Activated naive CD8-positive, alpha-beta T cell treated with anti-CD3 and anti-CD28 coated beads, Interleukin-2, amount 50 U/mL, for 16 hours (primary cell): ENCODE results near the gene CSRP1.

Source experiments
- DNase-seq: peaks from one replicate; pipeline ENCODE4 v3.0.0-alpha.2; 2020; ENCODE audit warnings: low read depth, low spot score

CSRP1 gene

DNA sequence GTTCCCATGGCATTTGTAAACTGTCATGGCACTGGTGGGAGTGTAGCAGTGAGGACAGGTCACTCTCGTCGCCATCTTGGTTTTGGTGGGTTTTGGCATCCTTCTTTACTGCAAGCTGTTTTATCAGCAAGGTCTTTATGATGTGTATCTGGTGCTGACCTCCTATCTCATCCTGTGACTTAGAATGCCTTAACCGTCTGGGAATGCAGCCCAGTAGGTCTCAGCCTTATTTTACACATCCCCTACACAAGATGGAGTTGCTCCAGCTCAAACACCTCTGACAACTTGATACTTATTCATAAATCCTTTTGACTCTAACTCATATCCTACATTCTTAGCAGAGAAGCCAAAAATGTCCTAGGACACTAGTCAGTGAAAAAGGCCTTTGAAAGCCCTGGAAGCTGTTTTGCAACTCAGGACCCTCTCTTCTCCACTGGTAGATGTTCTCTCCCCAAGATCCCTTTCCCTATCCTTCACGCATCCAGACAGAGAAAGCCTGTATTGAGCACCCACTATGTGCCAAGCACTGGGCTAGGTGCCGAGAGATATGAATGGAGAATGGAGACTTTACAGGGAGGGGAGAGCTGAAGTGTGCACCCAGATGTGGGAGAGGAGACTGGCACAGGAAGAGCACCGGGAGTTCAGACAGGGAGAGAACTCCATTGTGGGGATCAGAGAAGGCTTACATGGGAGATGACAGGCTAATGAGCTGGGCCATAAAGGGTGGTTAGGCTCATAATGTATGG lies 6.7 kb upstream of the CSRP1 start:
- no peak for DNase-seq

DNA sequence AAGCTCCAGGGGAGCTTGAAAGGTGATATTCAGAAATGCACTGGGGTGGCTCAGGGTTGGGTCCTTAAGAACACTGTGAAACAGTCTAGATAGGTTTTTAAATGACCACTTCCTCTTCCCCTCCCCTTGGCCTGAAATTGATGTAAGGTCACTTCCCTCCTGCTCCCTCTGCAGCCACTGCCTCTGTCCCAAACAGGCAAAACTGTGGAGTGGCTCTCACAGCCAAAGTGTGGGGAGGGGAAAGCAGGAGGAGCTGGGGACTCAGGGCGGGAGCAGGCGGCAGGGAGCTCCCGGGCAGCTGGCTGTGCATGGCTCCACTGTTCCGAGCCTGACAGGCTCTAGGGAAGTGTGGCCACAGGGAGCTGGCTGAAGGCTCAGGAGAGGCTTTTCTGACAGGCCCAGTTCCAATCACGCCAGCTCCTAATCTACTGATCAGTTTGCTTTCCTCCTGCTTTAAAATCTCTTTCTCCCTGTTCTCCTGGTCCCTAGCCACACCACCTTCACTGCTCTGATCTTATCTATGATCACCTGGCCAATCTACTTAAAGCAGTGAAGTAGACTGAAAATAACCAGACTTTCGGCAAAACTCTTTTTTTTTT lies 5.1 kb upstream of the CSRP1 start:
- no peak for DNase-seq

DNA sequence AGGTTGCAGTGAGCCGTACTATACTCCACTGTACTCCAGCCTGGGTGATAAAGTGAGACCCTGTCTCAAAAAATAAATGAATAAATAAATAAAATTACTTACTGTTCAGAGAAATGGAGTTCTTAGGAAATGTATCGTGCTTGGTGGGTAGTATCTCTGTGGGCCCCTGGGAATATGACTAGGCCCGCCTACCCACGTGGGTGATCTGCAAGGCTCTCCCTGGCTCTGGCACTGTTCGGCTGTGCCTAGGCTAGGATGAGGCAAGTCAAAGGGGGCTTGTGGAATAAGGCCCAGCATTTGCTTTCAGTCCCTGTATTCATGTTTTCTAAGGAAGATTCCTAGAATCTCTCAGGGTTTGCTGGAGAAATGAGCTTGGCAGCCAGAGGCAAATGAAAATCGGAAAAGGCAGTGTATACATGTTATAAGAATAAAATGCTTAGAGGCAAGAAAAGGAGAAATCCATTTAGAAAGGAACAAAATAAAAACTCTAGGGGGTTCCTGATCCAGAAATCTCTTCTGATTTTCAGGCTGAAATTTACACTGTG lies 4.5 kb upstream of the CSRP1 start:
- no peak for DNase-seq

DNA sequence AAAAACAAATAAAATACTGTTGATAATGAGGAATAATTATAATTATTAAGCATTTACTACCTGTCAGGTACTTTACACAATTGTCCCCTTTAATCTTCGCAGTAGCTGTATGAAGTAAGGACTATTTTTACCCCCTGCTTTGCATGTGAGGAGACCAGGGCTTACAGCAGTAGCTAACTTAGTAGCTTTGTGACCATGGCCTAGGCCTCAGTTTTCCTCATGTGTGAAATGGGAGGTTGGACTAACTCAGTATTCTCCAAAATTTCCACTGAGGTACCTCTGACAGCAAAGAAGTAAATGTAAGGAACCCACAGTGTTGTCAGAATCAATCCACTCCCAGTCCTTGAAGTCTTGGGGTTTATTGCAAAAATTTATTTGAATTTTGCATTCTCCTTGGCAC lies 3.8 kb upstream of the CSRP1 start:
- no peak for DNase-seq

DNA sequence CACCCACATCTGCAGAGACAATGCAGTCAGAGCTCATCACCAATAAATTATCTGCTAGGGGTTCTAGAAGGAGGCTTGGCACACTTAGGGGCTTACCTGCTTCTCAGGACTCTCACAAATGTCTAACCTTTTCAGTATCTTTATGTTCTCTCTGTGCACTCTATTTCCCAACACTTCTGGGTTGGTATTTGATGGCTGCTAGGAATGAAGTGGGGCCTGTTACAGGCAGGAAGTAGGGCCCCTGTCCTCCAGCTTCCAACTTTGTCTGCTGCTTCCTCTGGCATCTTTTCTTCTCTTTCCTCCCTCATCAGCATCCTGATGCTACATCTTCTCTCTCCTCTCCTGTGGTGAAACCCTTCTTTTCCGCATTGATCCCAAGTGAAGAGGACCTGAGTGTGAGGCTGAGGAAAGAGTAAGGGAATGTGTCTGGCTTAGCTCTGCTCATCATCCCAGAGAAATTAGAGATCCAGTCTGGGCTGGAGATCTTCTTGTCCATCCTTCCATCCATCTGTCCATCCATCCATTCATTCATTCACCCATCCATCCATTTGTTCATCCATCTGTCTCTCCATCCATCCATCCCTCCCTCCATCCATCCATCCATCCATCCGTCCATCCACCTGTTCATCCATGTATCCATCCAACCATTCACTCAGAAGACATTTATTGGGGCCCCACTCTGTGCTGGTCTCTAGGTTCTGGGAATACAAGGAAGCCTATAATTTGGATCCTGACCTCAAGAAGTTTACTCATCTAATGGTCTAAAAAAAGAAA lies 2.9 kb upstream of the CSRP1 start:
- DNase-seq = no peak

DNA sequence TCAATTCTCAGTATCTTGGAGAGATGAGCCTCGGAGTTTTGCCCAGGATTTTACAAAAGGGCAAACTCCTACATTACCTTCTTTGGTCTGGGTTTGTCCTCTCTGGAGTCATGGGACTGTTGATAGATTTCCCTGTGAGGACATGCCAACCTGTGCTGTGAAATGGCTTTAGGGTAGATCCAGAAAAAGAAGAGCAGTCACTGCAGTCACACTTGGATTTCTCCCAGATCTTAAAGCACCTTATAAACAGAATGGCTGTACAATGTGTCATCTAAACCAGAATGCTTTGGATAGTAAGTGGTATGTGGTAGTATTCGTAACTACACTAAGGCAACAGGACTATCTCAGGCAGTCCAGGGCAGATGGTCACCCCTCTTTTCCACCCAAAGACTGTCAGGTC lies 1.9 kb upstream of the CSRP1 start:
- no peak for DNase-seq

DNA sequence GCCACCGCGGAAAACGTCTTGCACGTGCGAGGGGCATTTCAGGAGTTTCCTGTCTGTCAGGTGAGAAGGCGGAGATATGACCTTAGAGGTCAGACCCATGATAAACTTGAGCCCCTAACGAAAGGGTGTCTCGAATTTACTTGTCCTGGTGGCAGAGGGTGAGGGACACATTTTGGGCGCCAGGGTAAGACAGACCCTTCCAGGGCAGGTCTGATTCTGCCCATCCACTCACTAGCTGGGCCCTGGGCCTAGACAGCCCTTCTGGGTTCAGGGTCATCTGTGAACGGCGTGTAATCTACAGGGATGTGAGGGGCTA lies 395 bp upstream of the CSRP1 start:
- no peak for DNase-seq

DNA sequence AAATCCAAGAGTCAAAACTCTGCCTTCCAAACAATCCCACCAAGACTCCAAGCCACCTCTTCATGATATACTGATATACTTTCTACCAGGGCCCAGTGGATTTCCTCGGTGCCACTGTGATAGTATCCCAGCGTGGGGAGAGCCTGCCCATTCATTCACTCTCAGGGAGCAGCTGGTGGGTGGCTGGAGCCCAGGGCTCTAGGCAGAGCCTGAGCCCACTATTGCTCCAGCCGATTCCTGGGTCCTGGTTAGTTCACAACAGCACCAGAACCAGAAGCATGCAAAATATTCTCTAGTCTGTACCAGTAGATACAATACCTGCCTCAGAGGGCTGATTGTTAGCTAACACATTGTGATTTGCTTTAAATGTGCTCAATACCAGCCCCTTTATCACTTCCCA lies 831 bp downstream of the CSRP1 start:
- no peak for DNase-seq

DNA sequence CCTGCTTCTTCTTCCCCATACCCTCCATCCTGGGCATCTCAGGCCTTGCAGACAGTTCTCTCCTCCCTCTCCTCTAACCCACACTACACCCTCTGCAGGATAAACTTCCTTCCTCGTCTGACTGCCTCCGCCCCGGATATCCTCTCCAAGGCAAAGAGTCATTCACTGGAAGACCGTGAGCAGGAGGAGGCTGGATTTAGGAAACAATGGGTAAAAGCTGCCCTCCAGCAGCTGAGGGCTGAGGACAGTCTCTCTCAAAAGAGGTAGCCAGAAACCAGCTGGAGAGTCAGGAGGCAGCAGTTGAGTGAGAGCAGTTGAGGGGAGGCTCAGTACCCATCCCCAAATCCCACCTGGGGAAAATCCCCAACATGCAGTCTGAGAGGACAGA lies 1.4 kb downstream of the CSRP1 start:
- DNase-seq = no peak

DNA sequence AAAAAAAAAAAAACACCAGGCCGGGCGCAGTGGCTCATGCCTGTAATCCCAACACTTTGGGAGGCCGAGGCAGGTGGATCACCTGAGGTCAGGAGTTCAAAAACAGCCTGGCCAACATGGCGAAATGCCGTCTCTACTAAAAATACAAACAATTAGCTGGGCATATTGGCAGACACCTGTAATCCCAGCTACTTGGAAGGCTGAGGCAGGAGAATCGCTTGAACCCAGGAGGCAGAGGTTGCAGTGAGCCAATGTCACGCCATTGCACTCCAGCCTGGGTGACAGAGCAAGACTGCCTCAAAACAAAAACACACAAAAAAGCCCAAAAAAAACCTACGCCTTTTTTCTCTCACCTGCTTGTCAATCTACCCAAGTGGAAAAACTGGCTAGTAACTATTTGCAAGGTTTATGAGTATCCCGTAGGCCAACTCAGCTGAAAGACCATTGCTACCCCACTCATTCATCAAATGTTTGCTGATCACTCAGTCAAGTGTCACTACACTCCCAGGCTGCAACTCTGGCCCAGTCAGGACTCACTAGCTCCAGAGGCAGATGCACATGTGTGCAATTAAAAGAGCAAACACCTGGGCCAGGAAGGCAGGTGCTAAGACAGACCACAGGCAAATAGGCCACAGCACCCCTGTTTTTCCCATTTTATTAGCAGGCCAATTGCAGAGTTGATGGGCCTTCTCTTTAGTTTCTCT lies 2.0 kb downstream of the CSRP1 start:
- no peak for DNase-seq

DNA sequence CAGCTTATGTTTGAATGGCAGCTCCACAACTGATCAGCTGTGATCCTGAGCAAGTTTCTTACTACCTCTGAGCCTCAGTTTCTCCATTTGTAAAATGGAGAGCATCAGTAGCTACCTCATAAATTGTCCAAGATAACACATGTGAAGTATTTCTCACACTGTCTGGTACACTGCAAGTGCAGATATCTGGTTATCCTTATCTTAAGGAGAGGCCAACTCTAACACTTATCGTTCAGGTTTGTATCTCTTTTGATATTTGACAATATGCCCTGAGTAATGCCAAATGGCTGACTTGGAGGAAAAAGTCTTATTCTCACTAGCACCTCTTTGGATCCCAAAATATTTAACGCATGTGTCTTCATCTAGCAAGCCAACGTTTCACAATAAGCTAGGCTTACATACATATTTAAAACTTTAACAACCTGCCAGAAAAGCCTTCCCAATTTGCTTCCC lies 2.7 kb downstream of the CSRP1 start:
- DNase-seq = no peak

DNA sequence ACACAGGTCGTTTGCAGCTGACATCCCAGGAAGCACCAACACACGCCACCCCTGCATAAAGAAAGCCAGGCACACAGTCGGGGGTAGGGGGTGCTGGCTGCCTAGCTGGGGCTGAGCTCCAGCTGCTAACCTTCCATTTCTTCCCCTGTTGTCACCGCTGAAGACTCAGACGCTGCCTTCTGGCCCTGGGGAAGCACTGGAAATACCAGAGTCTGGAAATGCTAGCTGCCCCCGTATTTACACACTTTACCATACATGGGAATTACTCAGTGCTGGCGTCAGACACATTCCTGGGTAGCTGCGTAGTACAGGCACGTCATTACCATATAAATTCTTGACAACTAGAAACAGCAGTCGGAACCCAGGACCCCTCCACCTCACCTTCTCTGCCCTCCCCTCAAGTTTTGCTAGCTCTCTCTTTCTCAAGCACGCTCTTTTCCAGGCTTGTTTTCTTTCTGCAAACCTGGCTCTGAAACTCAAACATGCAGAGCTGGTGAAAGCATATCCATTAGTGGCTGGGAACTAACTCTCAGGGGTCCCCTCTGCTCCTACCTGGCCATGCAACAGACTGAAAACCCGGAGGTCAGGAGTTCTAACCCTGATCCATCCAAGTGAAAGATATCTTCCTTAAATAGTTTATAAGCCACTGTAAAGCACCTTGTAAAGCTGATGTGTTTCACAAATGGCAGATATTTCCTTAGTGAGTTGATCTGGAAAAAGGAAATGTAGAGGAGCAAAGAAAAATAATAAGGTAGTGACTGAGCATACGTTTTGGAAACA lies 3.3 kb downstream of the CSRP1 start:
- no peak for DNase-seq

DNA sequence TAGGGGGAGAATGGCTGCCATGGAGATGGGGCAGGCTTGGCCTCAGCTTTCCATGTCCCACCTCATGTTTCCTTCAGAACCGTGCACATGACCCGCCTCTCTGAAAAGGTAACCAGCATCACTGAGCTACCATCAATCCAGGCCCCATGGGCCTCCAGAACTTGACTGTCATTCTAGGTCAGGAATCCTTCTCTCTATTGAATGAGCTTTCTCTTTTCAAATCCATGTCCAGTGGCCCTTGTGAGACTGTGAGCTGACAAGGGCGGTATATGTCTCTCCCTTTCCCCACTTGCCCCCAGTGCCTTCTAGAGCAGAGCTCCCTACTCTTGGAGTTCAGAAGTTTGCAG lies 4.4 kb downstream of the CSRP1 start:
- no peak for DNase-seq

DNA sequence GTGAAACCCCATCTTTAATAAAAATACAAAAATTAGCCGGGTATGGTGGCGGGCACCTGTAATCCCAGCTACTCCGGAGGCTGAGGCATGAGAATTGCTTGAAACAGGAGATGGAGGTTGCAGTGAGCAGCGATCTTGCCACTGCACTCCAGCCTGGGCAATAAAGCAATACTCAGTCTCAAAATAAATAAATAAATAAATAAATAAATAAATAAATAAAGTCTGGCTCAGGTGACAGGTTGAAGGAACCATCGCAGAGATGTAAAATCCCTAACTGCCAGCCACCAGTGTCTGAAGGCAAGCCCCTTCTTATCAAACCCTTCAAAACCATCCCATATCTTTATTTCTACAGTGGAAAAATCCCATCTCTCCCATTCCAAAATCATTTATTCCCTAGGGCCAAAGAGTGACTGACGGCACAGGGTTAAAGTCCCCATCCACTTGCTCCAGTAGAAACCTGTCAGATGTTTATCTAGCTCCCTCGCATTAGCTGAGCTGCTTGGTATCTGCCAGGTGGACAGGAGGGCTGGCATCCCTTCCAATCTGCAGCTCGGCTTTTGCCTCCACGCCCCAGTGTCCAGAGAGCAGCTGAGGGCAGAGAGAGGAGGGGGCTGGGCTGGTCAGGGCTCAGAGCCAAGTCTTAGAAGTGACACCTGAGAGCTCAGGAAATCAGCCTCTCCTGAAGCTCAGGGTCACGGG lies 5.0 kb downstream of the CSRP1 start:
- no peak for DNase-seq

DNA sequence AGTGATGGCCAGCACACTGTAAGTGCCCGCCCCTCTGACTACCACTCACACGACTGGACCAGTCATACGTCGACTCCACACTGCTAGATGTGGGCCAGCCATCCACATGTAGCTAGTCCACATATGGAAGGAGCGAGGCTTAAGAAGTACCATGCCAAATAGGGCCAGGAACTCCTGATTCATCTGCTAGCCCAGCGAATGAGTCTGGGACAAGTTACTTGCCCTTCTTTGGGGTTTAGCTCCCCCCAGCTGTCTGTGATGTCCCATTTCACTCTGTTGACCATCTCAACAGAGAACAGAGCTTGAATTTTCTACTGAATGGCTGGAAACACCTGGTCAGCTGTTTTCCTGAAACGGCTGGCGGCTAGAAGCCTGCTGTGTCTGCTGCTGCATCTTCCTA lies 5.8 kb downstream of the CSRP1 start:
- DNase-seq = no peak

DNA sequence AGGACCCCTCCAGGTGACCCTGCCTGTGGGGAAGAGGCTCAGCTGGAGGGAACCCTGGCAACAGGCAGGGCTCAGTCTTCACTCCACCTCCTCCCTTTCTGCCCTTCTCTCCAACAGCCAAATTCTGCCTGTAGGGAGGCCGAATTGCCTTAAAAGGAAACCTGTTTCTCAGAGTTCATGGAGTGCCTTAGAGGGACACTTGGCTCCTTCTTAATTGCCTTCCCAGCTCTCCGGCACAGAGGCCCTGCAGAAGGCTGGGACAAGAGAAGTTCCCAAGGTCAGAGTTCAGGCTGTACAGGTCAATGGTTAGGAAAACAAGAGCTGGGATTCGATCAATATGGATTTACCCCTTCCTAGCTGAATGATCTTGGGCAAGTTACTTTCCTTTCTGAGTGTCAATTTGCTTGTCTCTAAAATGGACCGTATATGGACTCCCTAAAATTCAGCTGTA lies 6.2 kb downstream of the CSRP1 start:
- no peak for DNase-seq

DNA sequence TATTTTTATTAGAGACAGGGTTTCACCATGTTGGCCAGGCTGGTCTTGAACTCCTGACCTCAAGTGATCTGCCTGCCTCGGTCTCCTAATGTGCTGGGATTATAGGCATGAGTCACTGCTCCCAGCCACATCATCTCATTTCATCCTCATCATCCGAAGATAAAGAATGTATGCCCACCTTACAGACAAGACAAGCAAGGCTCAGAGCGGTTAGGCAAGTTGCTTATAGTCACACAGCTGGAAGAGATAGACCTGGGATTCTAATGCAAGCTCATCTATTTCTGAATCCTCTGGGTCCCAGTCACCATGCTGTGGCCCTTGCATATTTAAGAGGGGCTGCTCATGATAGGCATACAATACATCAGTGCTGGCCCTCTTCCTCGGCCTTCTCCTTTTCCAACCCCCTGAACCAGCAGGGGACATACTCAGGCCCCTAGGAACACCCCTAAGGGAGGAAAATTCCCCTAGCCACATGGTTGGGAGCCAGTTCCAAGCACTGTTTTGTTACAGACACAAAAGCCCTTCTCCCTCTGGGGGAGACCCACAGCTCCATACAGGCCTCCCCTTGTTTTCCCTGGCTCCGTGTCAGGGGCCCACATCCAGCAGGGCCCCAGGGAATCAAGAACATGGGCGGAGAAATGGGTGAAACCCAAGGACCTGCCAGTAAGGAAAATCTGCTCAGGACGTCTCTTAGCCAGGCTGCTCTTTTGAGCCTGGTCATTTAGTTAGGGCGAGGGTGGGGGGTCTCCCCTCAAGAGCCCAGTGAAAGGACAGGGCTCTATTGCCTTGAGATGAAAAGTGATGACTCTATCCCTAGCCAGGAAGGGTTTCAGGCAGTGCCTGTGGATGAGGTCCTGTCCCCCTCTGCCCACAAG lies 6.9 kb downstream of the CSRP1 start:
- DNase-seq = no peak

DNA sequence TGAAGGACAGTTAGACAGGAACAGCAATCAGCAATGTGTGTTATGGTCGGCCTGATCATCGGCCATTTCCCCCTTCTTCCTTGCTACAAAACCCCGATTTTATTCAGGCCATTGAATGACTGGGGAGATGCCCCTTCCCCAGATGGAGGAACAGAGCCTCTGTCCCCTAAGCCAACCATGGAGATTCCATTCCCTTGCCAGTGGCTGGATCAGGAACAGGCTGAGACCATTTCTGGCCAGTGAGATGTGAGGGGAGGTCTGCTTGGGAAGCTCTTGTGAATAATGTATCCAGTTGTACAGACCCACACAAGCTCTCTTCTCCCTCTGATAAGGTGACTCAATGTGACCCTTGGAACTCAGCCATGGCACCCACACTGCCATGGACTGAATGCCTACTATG lies 7.7 kb downstream of the CSRP1 start:
- DNase-seq = no peak

DNA sequence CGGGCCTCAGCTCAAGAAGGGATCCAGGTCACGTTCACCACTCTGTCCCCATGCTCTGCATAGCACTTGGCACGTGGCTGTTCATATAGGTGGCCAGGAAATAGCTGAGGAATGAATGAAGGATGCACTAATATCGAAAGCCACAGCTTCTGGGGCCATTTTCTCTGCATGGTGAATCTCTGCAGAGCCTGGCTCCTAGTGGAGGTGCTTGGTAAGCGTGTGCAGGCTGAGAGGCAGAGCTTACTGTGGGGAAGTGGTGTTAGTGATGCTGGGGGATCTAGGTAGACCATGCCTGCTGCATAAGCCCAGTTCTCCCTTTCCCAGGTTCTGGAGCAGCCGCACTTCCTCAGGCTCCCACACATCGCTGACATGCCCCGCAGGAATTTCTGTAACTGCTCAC lies 8.3 kb downstream of the CSRP1 start:
- no peak for DNase-seq
